ENCODE data around the gene CLEC3A. TPM values are rescaled to one million over a fixed set of nuclear protein-coding genes. Genes with fewer than 3 reads are reported as not detected.

Gene CLEC3A
- total RNA-seq, 1 donor from 2014 or later, result not detected

DNA sequence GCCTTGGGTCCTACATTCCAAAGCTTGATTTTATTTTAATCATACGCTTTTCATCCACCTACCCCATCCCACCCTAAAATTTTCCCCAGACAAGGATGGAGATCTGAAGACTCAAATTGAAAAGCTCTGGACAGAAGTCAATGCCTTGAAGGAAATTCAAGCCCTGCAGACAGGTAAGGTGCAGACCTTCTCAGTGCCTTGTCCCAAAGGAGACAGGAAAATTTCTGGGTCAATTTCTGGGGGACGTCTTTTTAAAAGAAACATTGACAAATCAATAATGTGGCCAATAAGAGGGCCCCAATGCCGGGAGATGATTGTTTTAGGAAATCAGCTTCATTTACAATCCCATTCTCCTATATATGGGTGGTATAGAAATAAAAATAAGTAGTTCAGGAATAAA lies 5.7 kb downstream of the CLEC3A start:
- no peaks in the 10 kb centered on the region for H3K27me3 ChIP-seq
- no peaks in the 10 kb centered on the region for H3K36me3 ChIP-seq
- H3K4me3 ChIP-seq, result no peak overlapping the region
- no peaks in the 10 kb centered on the region for H3K4me1 ChIP-seq
- DNase-seq (ENCODE audit: extremely low spot score in 2 of 2), result no peak
- intact Hi-C loops (cut with DNase I), result no loop called here
- TF ChIP-seq POLR2AphosphoS5 (IDR thresholded peaks at IDR 0.05; ENCODE audit: insufficient read depth in 1 of 2, low read depth in 1 of 2), result no peak
- no peaks in the 10 kb centered on the region for H3K9me3 ChIP-seq
- H3K27ac ChIP-seq, result no peak overlapping the region

DNA sequence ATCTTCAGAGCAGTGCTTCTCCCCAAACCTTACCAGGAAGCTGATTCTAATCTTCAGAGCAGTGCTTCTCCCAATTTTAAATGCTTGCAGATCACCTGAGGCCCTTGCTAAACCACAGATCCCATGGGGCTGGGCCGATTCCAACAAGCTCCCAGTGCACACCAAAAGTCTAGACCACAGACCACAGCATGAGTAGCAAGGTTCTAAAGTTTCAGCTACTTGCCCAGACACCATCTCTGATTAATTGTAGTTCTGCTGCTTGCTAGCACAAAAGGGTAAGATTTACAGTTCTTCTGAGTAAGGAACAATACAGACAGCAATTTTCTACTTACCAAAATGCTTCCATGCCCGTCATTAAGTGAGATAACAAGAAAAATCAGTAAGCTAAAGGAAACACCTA lies 12.2 kb downstream of the CLEC3A start:
- no peak for DNase-seq (ENCODE audit: extremely low spot score in 2 of 2)
- intact Hi-C loops (cut with DNase I), result no loop called here
- H3K4me3 ChIP-seq, result no peak overlapping the region
- TF ChIP-seq POLR2AphosphoS5 (IDR thresholded peaks at IDR 0.05; ENCODE audit: insufficient read depth in 1 of 2, low read depth in 1 of 2) (no peak), POLR2A (IDR thresholded peaks at IDR 0.05) (no peak)
- TF ChIP-seq, protein P1, sequence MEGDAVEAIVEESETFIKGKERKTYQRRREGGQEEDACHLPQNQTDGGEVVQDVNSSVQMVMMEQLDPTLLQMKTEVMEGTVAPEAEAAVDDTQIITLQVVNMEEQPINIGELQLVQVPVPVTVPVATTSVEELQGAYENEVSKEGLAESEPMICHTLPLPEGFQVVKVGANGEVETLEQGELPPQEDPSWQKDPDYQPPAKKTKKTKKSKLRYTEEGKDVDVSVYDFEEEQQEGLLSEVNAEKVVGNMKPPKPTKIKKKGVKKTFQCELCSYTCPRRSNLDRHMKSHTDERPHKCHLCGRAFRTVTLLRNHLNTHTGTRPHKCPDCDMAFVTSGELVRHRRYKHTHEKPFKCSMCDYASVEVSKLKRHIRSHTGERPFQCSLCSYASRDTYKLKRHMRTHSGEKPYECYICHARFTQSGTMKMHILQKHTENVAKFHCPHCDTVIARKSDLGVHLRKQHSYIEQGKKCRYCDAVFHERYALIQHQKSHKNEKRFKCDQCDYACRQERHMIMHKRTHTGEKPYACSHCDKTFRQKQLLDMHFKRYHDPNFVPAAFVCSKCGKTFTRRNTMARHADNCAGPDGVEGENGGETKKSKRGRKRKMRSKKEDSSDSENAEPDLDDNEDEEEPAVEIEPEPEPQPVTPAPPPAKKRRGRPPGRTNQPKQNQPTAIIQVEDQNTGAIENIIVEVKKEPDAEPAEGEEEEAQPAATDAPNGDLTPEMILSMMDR (IDR thresholded peaks at IDR 0.05), result no peak
- no peaks in the 10 kb centered on the region for H3K36me3 ChIP-seq
- H3K27ac ChIP-seq, result no peak overlapping the region
- H3K9me3 ChIP-seq, result no peaks in the 10 kb centered on the region
- H3K27me3 ChIP-seq, result no peaks in the 10 kb centered on the region
- no peaks in the 10 kb centered on the region for H3K4me1 ChIP-seq

DNA sequence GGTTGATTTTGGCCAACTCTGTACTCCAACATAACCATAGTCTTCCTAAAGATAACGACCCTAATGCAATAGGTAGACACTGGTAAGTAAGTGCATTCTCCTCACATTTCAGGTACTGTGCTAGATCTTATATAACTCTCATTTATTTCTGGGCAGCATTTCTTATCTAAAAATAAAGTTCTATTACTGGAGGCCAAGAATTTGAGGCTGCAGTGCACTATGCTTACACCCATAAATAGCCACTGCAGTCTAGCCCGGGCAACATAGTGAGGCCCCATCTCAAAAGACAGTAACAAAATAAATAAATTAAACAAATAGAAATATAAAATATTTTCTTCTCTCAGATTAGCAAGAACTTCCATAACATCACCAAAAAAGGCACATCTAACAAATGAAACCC lies 12.7 kb downstream of the CLEC3A start:
- no peak for DNase-seq (ENCODE audit: extremely low spot score in 2 of 2)
- Histone ChIP-seq H3K27ac (no peak overlapping the region), H3K36me3 (no peaks in the 10 kb centered on the region), H3K9me3 (no peaks in the 10 kb centered on the region), H3K27me3 (no peaks in the 10 kb centered on the region), H3K4me3 (no peak overlapping the region), H3K4me1 (no peaks in the 10 kb centered on the region)
- no peak for TF ChIP-seq POLR2AphosphoS5 (IDR thresholded peaks at IDR 0.05; ENCODE audit: insufficient read depth in 1 of 2, low read depth in 1 of 2)
- TF ChIP-seq POLR2A (IDR thresholded peaks at IDR 0.05), result no peak
- TF ChIP-seq, protein P1 (IDR thresholded peaks at IDR 0.05), result no peak
- intact Hi-C loops (cut with DNase I), result no loop called here

DNA sequence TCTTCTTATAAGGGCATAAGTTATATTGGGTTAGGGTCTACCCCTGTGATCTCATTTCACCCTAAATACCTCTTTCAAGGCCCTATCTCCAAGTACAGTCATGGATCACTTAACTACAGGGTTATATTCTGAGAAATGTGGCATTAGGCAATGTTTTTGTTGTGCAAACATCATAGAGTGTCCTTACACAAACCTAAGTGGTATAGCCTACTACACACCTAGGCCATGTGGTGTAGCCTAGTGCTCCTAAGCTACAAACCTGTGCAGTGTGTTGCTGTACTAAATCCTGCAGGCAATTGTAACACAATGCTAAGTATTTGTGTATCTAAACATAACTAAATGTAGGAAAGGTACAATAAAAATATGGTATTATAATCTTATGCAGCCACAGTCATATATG lies 18.0 kb downstream of the CLEC3A start:
- no peaks in the 10 kb centered on the region for H3K4me1 ChIP-seq
- DNase-seq (ENCODE audit: extremely low spot score in 2 of 2), result no peak
- intact Hi-C loops (cut with DNase I), result no loop called here
- H3K9me3 ChIP-seq, result no peaks in the 10 kb centered on the region
- no peak overlapping the region for H3K27ac ChIP-seq
- no peaks in the 10 kb centered on the region for H3K27me3 ChIP-seq
- no peak overlapping the region for H3K4me3 ChIP-seq
- TF ChIP-seq POLR2AphosphoS5 (IDR thresholded peaks at IDR 0.05; ENCODE audit: insufficient read depth in 1 of 2, low read depth in 1 of 2), result no peak
- TF ChIP-seq, protein P1 (IDR thresholded peaks at IDR 0.05), result no peak
- no peak for TF ChIP-seq POLR2A (IDR thresholded peaks at IDR 0.05)
- no peaks in the 10 kb centered on the region for H3K36me3 ChIP-seq

DNA sequence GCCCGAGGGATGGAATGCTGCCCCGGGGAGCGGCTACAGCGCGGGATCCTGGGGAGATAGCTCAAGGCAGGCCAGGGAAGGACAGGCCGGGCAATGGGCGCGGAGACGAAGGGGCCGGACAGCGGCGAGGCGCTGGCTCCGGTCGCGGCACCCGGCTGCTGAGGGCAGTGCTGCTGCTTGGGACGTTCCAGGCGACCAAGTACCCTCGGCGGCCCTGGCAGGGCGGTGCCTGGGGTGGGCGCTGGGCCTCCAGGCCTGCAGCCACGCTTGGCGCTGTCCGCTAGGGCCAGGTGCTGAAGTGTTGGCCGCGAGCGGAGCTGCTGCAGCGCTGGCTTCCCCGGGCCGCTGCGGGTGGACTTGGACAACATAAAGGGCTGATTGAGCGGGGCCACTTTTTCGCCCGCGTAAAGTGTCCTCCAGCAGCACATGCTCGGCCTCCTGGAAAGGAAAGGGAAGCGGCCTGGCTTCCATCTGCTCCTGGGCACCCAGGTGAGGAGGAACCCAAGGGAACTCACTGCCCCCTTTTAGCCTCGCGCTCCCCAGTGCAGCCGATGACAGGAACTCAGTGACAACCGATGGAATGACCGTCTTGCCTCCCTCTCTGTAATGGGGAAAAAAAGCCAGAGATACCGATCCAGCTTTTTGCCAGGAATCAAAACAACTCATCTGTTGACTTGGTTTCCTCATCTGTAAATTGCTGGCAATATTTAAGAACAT lies 23.7 kb downstream of the CLEC3A start:
- Histone ChIP-seq H3K27ac (no peak overlapping the region), H3K4me3 (no peak overlapping the region), H3K27me3 (no peaks in the 10 kb centered on the region), H3K4me1 (no peaks in the 10 kb centered on the region), H3K36me3 (no peaks in the 10 kb centered on the region), H3K9me3 (no peaks in the 10 kb centered on the region)
- TF ChIP-seq POLR2AphosphoS5 (IDR thresholded peaks at IDR 0.05; ENCODE audit: insufficient read depth in 1 of 2, low read depth in 1 of 2), result no peak
- no peak for TF ChIP-seq POLR2A (IDR thresholded peaks at IDR 0.05)
- TF ChIP-seq, protein P1 (IDR thresholded peaks at IDR 0.05), result no peak
- intact Hi-C loops (cut with DNase I), result no loop called here
- no peak for DNase-seq (ENCODE audit: extremely low spot score in 2 of 2)

Data from vagina (tissue), 2 donors.